Left cardiac atrium (tissue), 4 donors: ENCODE measurements around the gene TCF25. TPM values are rescaled to one million over a fixed set of nuclear protein-coding genes. Genes with fewer than 3 reads are reported as not detected.
"Not testable (repeated sequence)": the region's sequence is repeated elsewhere in the genome, so short reads cannot be mapped to it uniquely, and the experiment has no call there.

ENCODE experiments used
- ATAC-seq, 2 donors: fragments of 200-7000 bp; cut with Tn5 transposase; one replicate each; pipeline ENCODE4 v1.9.1; 2020; ENCODE audit warnings: mild to moderate bottlenecking in 2 of 2, moderate library complexity in 2 of 2
- DNase-seq: peaks from one replicate; pipeline ENCODE4 v3.0.0-alpha.2; 2020
- intact Hi-C, 2 donors: fragments of 100-400 bp; cut with DNase I; formaldehyde crosslinking; loops; one replicate each; pipeline versions ENCODE4 v1.14.1 to v1.15.1; 2022 to 2023
- long read RNA-seq: library from polyadenylated mRNA; unstranded; transcript quantifications from one replicate; pipeline ENCODE4 v2.0.0, GENCODE V29; 2021
- total RNA-seq, 2 donors: library from RNA; stranded (reverse); fragmentation: NEBNext Ultra II Directional; extraction: Animal tissue kit (Norgen Biotek cat#: 25700); gene quantifications; one replicate each; pipeline ENCODE4 v1.2.1, GENCODE V29; 2021
- donor health status: DM: no; HTN: yes; CAD: no.
- donor health status: DM: no; HTN: yes; CAD: no; lungs with severe emphysema.
- donor health status: DM: yes; HTN: yes; CAD: no.
- donor health status: Dilated cardiomyopathy.

Gene TCF25
- 100 to 1,000 TPM in 1 of 2 donors, 10 to 100 TPM in 1; 85.7 to 131 TPM for total RNA-seq
- long read RNA-seq, transcript TCF25-201 (18 exons, 2,233 nt) = major isoform, 98 of 159 reads
- long read RNA-seq, partial matches to known transcripts = 17 of 159 reads
- long read RNA-seq, other reads (novel, unspliced or antisense) = 42 of 159 reads

GRCh38 chr16:89873109-89873971 is at the start of gene TCF25:
TSS of gene TCF25 (plus strand) at chr16:89873592. CDS start at chr16:89873668, 76 bp downstream.
- DNase-seq = peak; percentile 88
- peak; percentile 74 to 81 for ATAC-seq
- intact Hi-C loops = no loop called here

- intact Hi-C loops, DNase-seq, ATAC-seq: not testable (repeated sequence)
These were observed 49.6 kb upstream of the TCF25 start for GRCh38 chr16:89823824-89824148.

- ATAC-seq (peak in 1 of 2 donors; percentile 5), DNase-seq (no peak)
- intact Hi-C loops = no loop called here
These were observed 46.6 kb upstream of the TCF25 start for GRCh38 chr16:89826531-89827382.

GRCh38 chr16:89827383-89828198 is 45.8 kb upstream of the TCF25 start:
- DNase-seq = peak; percentile 53
- ATAC-seq = peak; percentile 55 to 65
- intact Hi-C loops = no loop called here

GRCh38 chr16:89828199-89828869 is 45.1 kb upstream of the TCF25 start, which contains the start of gene SPIRE2:
TSS of gene SPIRE2 (plus strand) at chr16:89828475. CDS start at chr16:89828551, 76 bp downstream.
- DNase-seq (peak; percentile 82), ATAC-seq (peak; percentile 84 to 92)
- intact Hi-C loops = no loop called here

GRCh38 chr16:89828870-89829629 is 44.3 kb upstream of the TCF25 start:
- DNase-seq (no peak), ATAC-seq (peak in 1 of 2 donors; percentile 3)
- intact Hi-C loops = no loop called here

- DNase-seq (no peak), ATAC-seq (no peak)
- intact Hi-C loops = no loop called here
These were observed 43.6 kb upstream of the TCF25 start for GRCh38 chr16:89829630-89830437.

GRCh38 chr16:89831810-89832328 is 41.5 kb upstream of the TCF25 start:
- no peak for DNase-seq
- ATAC-seq = no peak
- intact Hi-C loops = no loop called here

GRCh38 chr16:89833664-89834363 is 39.6 kb upstream of the TCF25 start:
- intact Hi-C loops, ATAC-seq, DNase-seq: not testable (repeated sequence)

GRCh38 chr16:89834813-89835363 is 38.5 kb upstream of the TCF25 start:
- intact Hi-C loops, ATAC-seq, DNase-seq: not testable (repeated sequence)

- ATAC-seq, DNase-seq, intact Hi-C loops: not testable (repeated sequence)
These were observed 36.9 kb upstream of the TCF25 start for GRCh38 chr16:89836484-89836883.

- intact Hi-C loops = no loop called here
- no peak for DNase-seq
- ATAC-seq = no peak
These were observed 36.3 kb upstream of the TCF25 start for GRCh38 chr16:89837014-89837546.

GRCh38 chr16:89841275-89841674 is 32.1 kb upstream of the TCF25 start:
- ATAC-seq = no peak
- intact Hi-C loops = no loop called here
- no peak for DNase-seq

GRCh38 chr16:89842471-89843408 is 30.7 kb upstream of the TCF25 start:
- intact Hi-C loops = no loop called here
- ATAC-seq = peak; percentile 42 to 44
- DNase-seq = no peak
